EL (cell line): ENCODE data around the gene NEK8.

Experiments
- DNase-seq: peaks from one replicate; pipeline ENCODE4 v3.0.0-alpha.2; 2016

NEK8 gene

GRCh38 chr17:28745786-28746411 lies 17.3 kb downstream of the NEK8 start:
- peak; percentile 53 for DNase-seq

GRCh38 chr17:28746611-28747050 lies 18.0 kb downstream of the NEK8 start:
- DNase-seq = no peak

- DNase-seq = no peak
These were observed 18.6 kb downstream of the NEK8 start for GRCh38 chr17:28747051-28747691.

GRCh38 chr17:28747801-28748750 lies 19.5 kb downstream of the NEK8 start:
- no peak for DNase-seq

GRCh38 chr17:28748852-28749515 lies 20.4 kb downstream of the NEK8 start:
- DNase-seq = no peak

- DNase-seq = no peak
These were observed 21.1 kb downstream of the NEK8 start for GRCh38 chr17:28749516-28750177.

- DNase-seq = peak; percentile 91
These were observed 21.8 kb downstream of the NEK8 start for GRCh38 chr17:28750178-28751047.

GRCh38 chr17:28751600-28752366 lies 23.2 kb downstream of the NEK8 start:
- DNase-seq = no peak

- peak; percentile 69 for DNase-seq
These were observed 26.9 kb downstream of the NEK8 start for GRCh38 chr17:28755486-28755885.

- no peak for DNase-seq
These were observed 27.6 kb downstream of the NEK8 start for GRCh38 chr17:28756049-28756804.

- DNase-seq = no peak
These were observed 30.0 kb downstream of the NEK8 start for GRCh38 chr17:28758411-28759121.

GRCh38 chr17:28759256-28759865 lies 30.8 kb downstream of the NEK8 start:
- DNase-seq = no peak

GRCh38 chr17:28760601-28761562 lies 32.3 kb downstream of the NEK8 start:
- peak; percentile 48 for DNase-seq

- DNase-seq = no peak
These were observed 34.7 kb downstream of the NEK8 start for GRCh38 chr17:28763137-28763799.

GRCh38 chr17:28763804-28764266 lies 35.2 kb downstream of the NEK8 start:
- DNase-seq = peak; percentile 78

- no peak for DNase-seq
These were observed 36.5 kb downstream of the NEK8 start for GRCh38 chr17:28765038-28765437.

GRCh38 chr17:28773736-28774135 lies 45.1 kb downstream of the NEK8 start:
- no peak for DNase-seq
